Measurements from ENCODE around the gene PSMD9.
"Not testable (repeated sequence)": the region's sequence is repeated elsewhere in the genome, so short reads cannot be mapped to it uniquely, and the experiment has no call there.

The PSMD9 gene

GRCh38 chr12:121888478-121889273 is at the start of gene PSMD9:
Gene PSMD9, plus strand, starts transcription at chr12:121888790. Its CDS starts 67 bp downstream, at chr12:121888857.
- H3K9ac ChIP-seq (ENCODE audit: low read depth, low read length) = peak within 1 kb of the TSS; percentile 68
- no peaks in the 10 kb centered on the region for H3K9me3 ChIP-seq (ENCODE audit: control insufficient read depth, insufficient read depth, low read length)
- H3K4me1 ChIP-seq (ENCODE audit: insufficient read depth, low read length) = peaks cover 3% of the 10 kb centered on the region; the same call in 1 of the 2 replicates
- no peaks in the 10 kb centered on the region for H3K36me3 ChIP-seq (ENCODE audit: insufficient read depth, low read length)

- H3K4me1 ChIP-seq (ENCODE audit: insufficient read depth, low read length) = 0 out of 2 replicates have a peak, but pooled peaks cover 6% of the 10 kb centered on the region
- H3K9me3 ChIP-seq (ENCODE audit: control insufficient read depth, insufficient read depth, low read length) = no peaks in the 10 kb centered on the region
- H3K36me3 ChIP-seq (ENCODE audit: insufficient read depth, low read length) = no peaks in the 10 kb centered on the region
- peak overlapping the region; percentile 71 for H3K9ac ChIP-seq (ENCODE audit: low read depth, low read length)
These were observed 49.2 kb upstream of the PSMD9 start for GRCh38 chr12:121839106-121839992.

DNA sequence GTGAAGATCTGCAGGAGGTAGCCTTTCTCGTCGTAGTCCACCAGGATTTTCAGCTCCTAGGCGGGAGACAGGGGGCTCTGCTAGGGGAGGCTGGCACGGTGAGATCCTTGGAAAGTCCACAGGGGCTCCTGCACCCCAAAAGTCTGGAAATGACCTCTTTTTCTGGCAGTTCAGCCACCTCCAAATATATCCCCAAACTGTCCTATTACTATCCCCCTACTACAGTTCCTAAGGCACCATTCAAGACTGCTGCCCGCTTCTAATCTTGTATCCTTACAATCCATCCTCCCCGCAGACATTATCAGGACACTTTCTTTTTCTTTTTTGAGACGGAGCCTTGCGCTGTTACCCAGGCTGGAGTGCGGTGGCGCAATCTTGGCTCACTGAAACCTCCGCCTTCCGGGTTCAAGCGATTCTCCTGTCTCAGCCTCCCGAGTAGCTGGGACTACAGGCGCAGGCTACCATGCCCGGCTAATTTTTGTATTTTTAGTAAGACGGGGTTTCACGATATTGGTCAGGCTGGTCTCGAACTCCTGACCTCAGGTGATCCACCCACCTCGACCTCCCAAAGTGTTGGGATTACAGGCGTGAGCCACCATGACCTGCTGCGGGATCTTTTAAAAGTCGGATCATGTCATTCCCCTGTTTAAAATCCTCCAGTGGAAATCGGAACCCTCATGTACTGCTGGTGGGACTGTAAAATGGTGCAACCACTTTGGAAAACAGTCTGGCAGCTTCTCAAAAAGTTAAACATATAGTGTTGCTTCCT is 48.4 kb upstream of the PSMD9 start:
- H3K9ac ChIP-seq (ENCODE audit: low read depth, low read length) = peak overlapping the region; percentile 71
- H3K36me3 ChIP-seq (ENCODE audit: insufficient read depth, low read length) = no peaks in the 10 kb centered on the region
- 0 out of 2 replicates have a peak, but pooled peaks cover 6% of the 10 kb centered on the region for H3K4me1 ChIP-seq (ENCODE audit: insufficient read depth, low read length)
- no peaks in the 10 kb centered on the region for H3K9me3 ChIP-seq (ENCODE audit: control insufficient read depth, insufficient read depth, low read length)

GRCh38 chr12:121843236-121843982 is 45.2 kb upstream of the PSMD9 start:
- no peaks in the 10 kb centered on the region for H3K36me3 ChIP-seq (ENCODE audit: insufficient read depth, low read length)
- 0 out of 2 replicates have a peak, but pooled peaks cover 6% of the 10 kb centered on the region for H3K4me1 ChIP-seq (ENCODE audit: insufficient read depth, low read length)
- H3K9me3 ChIP-seq (ENCODE audit: control insufficient read depth, insufficient read depth, low read length) = no peaks in the 10 kb centered on the region
- H3K9ac ChIP-seq (ENCODE audit: low read depth, low read length) = no peak overlapping the region

GRCh38 chr12:121845701-121846100 is 42.9 kb upstream of the PSMD9 start:
- H3K36me3 ChIP-seq (ENCODE audit: insufficient read depth, low read length) = no peaks in the 10 kb centered on the region
- H3K4me1 ChIP-seq (ENCODE audit: insufficient read depth, low read length) = 0 out of 2 replicates have a peak, but pooled peaks cover 6% of the 10 kb centered on the region
- H3K9me3 ChIP-seq (ENCODE audit: control insufficient read depth, insufficient read depth, low read length) = no peaks in the 10 kb centered on the region
- no peak overlapping the region for H3K9ac ChIP-seq (ENCODE audit: low read depth, low read length)

- Histone ChIP-seq H3K9me3 (ENCODE audit: control insufficient read depth, insufficient read depth, low read length) (no peaks in the 10 kb centered on the region), H3K9ac (ENCODE audit: low read depth, low read length) (no peak overlapping the region), H3K36me3 (ENCODE audit: insufficient read depth, low read length) (no peaks in the 10 kb centered on the region), H3K4me1 (ENCODE audit: insufficient read depth, low read length) (no peaks in the 10 kb centered on the region)
These were observed 39.4 kb upstream of the PSMD9 start for GRCh38 chr12:121849211-121849610.

- Histone ChIP-seq H3K9ac (ENCODE audit: low read depth, low read length) (no peak overlapping the region), H3K36me3 (ENCODE audit: insufficient read depth, low read length) (no peaks in the 10 kb centered on the region), H3K4me1 (ENCODE audit: insufficient read depth, low read length) (no peaks in the 10 kb centered on the region), H3K9me3 (ENCODE audit: control insufficient read depth, insufficient read depth, low read length) (no peaks in the 10 kb centered on the region)
These were observed 38.9 kb upstream of the PSMD9 start for GRCh38 chr12:121849665-121850064.

DNA sequence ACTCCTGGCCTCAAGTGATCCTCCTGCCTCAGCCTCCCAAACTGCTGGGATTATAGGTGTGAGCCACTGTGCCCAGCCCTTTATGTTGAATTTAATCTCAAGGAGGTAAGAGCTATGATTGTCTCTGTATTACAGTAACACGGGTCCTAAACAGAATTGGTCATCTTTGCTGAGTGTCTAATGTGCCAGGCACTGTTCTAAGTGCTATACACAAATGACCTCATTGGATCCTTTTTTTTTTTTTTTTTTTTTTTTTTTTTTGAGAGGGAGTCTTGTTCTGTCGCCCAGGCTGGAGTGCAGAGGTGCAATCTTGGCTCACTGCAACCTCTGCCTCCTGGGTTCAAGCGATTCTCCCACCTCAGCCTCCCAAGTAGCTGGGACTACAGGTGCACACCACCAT is 36.2 kb upstream of the PSMD9 start:
- H3K9ac ChIP-seq (ENCODE audit: low read depth, low read length); H3K9me3 ChIP-seq (ENCODE audit: control insufficient read depth, insufficient read depth, low read length): not testable (repeated sequence)

DNA sequence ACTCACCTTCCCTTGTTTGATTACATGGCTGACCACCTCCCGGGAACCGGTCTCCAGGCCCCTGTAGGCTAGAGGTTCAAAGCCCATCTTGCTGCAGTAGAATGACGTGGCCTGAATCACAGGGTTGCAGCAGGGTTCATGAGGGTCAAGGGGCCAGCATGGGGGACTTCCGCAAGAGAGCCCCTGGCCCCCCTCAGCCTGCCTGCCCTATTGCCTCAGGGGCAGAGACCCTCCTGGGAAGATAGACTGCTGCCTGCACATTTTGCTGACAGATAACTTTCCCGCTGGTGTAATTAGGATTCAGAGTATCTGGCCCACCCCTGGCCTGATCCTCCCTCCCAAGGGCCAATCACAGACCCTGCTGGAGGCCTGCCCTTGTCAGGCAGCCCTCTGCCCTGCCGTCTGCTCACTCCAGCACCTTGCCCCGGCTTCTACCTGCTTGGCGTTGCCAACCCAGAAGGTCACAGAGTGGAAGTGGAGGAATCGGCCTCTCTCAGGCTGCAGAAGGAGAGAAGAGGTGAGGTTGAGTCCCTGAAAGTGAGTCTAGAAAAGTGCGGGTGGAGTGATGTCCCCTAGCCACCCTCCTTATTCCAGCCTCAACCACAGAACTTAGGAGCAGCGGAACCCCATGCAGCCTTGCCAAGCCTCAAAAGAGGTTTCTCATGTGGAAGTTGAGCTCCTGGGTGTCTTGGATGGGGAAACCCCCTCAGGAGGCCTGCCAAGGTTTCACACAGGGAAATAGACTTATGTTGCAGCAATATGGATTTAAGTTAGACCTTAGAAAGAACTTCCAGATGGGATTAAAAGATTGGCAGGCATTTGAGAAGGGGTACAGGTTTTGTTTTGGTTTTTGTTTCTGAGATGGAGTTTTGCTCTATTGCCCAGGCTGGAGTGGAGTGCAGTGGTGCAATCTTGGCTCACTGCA is 31.0 kb upstream of the PSMD9 start:
- H3K4me1 ChIP-seq (ENCODE audit: insufficient read depth, low read length) = peaks cover 38% of the 10 kb centered on the region
- no peak overlapping the region for H3K9ac ChIP-seq (ENCODE audit: low read depth, low read length)
- H3K9me3 ChIP-seq (ENCODE audit: control insufficient read depth, insufficient read depth, low read length) = no peaks in the 10 kb centered on the region
- no peaks in the 10 kb centered on the region for H3K36me3 ChIP-seq (ENCODE audit: insufficient read depth, low read length)

More for the DNA sequence above, 36.2 kb upstream of the PSMD9 start:
- not testable (repeated sequence) for H3K4me1 ChIP-seq (ENCODE audit: insufficient read depth, low read length); H3K36me3 ChIP-seq (ENCODE audit: insufficient read depth, low read length)

DNA sequence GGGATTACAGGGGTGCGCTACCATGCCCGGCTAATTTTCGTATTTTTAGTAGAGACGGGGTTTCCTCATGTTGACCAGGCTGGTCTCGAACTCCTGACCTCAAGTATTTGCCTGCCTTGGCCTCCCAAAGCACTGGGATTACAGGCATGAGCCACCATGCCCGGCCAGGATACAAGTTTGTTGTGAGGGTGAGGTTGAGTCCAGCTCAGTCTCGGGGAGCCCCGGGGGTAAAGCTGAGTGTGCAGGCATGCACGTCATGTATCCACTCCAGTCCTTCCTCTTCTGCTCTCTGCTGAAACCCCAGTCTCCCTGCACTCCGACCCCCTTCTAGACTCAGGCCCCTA is 30.3 kb upstream of the PSMD9 start:
- Histone ChIP-seq H3K4me1 (ENCODE audit: insufficient read depth, low read length) (peaks cover 38% of the 10 kb centered on the region), H3K9ac (ENCODE audit: low read depth, low read length) (peak overlapping the region; percentile 5; the same call in 1 of the 2 replicates), H3K36me3 (ENCODE audit: insufficient read depth, low read length) (no peaks in the 10 kb centered on the region), H3K9me3 (ENCODE audit: control insufficient read depth, insufficient read depth, low read length) (no peaks in the 10 kb centered on the region)

GRCh38 chr12:121858662-121859572 is 29.7 kb upstream of the PSMD9 start, which contains the start of gene HPD:
Gene HPD, minus strand, starts transcription at chr12:121858859. Its CDS starts 36 bp downstream, at chr12:121858823.
- H3K4me1 ChIP-seq (ENCODE audit: insufficient read depth, low read length) = peaks cover 38% of the 10 kb centered on the region
- no peaks in the 10 kb centered on the region for H3K9me3 ChIP-seq (ENCODE audit: control insufficient read depth, insufficient read depth, low read length)
- peak within 1 kb of the TSS; percentile 5; the same call in 1 of the 2 replicates for H3K9ac ChIP-seq (ENCODE audit: low read depth, low read length)
- H3K36me3 ChIP-seq (ENCODE audit: insufficient read depth, low read length) = no peaks in the 10 kb centered on the region

DNA sequence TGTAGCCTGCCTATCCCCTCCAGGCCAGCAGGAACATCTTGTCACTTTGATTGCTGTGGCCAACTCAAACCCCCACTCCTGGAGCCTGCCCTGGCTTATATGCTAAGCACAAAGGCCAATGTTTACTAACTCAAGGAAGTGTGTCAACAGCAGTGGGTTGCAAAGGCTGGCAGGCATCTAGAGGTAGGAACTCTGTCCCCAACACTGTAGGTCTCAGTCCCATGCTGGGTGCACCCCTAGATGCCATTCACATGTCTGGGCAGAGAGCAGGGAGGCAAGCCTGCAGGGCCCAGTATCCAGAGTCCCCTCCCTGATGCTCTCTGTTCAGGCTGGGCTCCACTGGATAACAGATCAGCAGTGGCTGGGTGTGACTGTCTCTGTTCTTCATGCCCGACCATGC is 28.3 kb upstream of the PSMD9 start:
- H3K9me3 ChIP-seq (ENCODE audit: control insufficient read depth, insufficient read depth, low read length) = no peaks in the 10 kb centered on the region

More for the DNA sequence above, 28.3 kb upstream of the PSMD9 start:
- no peak overlapping the region for H3K9ac ChIP-seq (ENCODE audit: low read depth, low read length)
- H3K36me3 ChIP-seq (ENCODE audit: insufficient read depth, low read length) = no peaks in the 10 kb centered on the region
- H3K4me1 ChIP-seq (ENCODE audit: insufficient read depth, low read length) = peaks cover 38% of the 10 kb centered on the region
